Left lung (tissue), 10 donors: ENCODE measurements around the gene OR14A2. TPM values are rescaled to one million over a fixed set of nuclear protein-coding genes. Genes with fewer than 3 reads are reported as not detected.
"Not testable (repeated sequence)": the region's sequence is repeated elsewhere in the genome, so short reads cannot be mapped to it uniquely, and the experiment has no call there.

Source experiments
- ATAC-seq: fragments of 200-7000 bp; cut with Tn5 transposase; one replicate; pipeline ENCODE4 v1.9.1; 2020; ENCODE audit warnings: moderate library complexity
- DNase-seq, 4 donors: peaks; one replicate each; pipeline ENCODE4 v3.0.0-alpha.2; 2013 to 2020
- H3K27ac ChIP-seq, 2 donors: fragments of 200-600 bp; sonication (generic) in 1 of 2; one replicate each; pipeline versions ENCODE4 v1.5.0 to v1.8.0; 2020 to 2021
- H3K27me3 ChIP-seq, 2 donors: fragments of 200-600 bp; sonication (generic) in 1 of 2; one replicate each; pipeline versions ENCODE4 v1.5.0 to v1.8.0; 2020 to 2021
- H3K36me3 ChIP-seq, 2 donors: fragments of 200-600 bp; sonication (generic) in 1 of 2; one replicate each; pipeline versions ENCODE4 v1.5.0 to v1.8.0; 2020 to 2021
- H3K4me1 ChIP-seq, 2 donors: fragments of 200-600 bp; one replicate each; pipeline ENCODE4 v1.8.0; 2021
- H3K4me3 ChIP-seq, 2 donors: fragments of 200-600 bp; sonication (generic) in 1 of 2; one replicate each; pipeline versions ENCODE4 v1.5.0 to v1.8.0; 2020 to 2021; ENCODE audit warnings: mild to moderate bottlenecking in 1 of 2
- H3K9me3 ChIP-seq, 2 donors: fragments of 200-600 bp; sonication (generic) in 1 of 2; one replicate each; pipeline versions ENCODE4 v1.5.0 to v1.8.0; 2020 to 2021
- intact Hi-C, 2 donors: fragments of 100-400 bp; cut with DNase I; formaldehyde crosslinking; loops; one replicate each; pipeline versions ENCODE4 v1.11.2 to v1.14.2; 2022
- polyA plus RNA-seq, 6 donors: library from polyadenylated mRNA; unstranded; fragments of 120-200 nt; gene quantifications; one replicate each; pipeline ENCODE4 v1.2.1, GENCODE V29; 2013; ENCODE audit not compliant: insufficient read length in 6 of 6
- total RNA-seq, 2 donors: library from RNA; stranded (reverse); fragmentation: NEBNext Ultra II Directional; extraction: Animal tissue kit (Norgen Biotek cat#: 25700); gene quantifications; one replicate each; pipeline ENCODE4 v1.2.1, GENCODE V29; 2021
- TF ChIP-seq, protein P1 (sequence below), 2 donors: fragments of 200-600 bp; sonication (generic) in 1 of 2; IDR thresholded peaks; one replicate each; pipeline versions ENCODE4 v1.5.0 to v1.8.0; 2021; ENCODE audit warnings: antibody characterized with exemption in 2 of 2
- donor health status: DM: no; HTN: yes; CAD: no.
- donor health status: DM: no; HTN: no; CAD: no.

The OR14A2 gene
- total and polyA plus RNA-seq, 8 donors, result not detected

DNA sequence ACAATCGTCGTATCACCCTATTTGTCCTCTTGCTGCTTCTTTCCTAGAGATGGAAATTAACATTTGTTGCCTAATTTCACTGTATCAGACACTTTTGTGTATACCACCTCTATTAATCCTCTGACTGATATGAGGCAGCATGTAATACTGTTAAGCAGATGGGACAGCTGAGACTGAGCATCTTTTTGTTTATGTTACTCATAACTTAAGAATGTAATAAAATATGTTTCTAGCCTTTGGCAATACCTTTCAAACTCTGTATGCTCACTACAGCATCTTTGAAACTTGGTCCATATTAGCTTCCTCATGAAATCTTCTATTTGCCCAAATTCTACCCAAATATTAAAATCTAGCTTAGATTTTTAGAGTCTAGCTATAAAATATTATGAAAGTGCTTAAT, 7.2 kb downstream of the OR14A2 start:
- Histone ChIP-seq H3K9me3 (no peaks in the 10 kb centered on the region), H3K27ac (no peak overlapping the region), H3K4me3 (no peak overlapping the region), H3K4me1 (no peaks in the 10 kb centered on the region), H3K36me3 (no peaks in the 10 kb centered on the region), H3K27me3 (no peaks in the 10 kb centered on the region)
- ATAC-seq (no peak), DNase-seq (no peak)
- TF ChIP-seq, protein P1, sequence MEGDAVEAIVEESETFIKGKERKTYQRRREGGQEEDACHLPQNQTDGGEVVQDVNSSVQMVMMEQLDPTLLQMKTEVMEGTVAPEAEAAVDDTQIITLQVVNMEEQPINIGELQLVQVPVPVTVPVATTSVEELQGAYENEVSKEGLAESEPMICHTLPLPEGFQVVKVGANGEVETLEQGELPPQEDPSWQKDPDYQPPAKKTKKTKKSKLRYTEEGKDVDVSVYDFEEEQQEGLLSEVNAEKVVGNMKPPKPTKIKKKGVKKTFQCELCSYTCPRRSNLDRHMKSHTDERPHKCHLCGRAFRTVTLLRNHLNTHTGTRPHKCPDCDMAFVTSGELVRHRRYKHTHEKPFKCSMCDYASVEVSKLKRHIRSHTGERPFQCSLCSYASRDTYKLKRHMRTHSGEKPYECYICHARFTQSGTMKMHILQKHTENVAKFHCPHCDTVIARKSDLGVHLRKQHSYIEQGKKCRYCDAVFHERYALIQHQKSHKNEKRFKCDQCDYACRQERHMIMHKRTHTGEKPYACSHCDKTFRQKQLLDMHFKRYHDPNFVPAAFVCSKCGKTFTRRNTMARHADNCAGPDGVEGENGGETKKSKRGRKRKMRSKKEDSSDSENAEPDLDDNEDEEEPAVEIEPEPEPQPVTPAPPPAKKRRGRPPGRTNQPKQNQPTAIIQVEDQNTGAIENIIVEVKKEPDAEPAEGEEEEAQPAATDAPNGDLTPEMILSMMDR (IDR thresholded peaks at IDR 0.05), result no peak
- intact Hi-C loops, result no loop called here

- intact Hi-C loops, result no loop called here
- DNase-seq (no peak), ATAC-seq (no peak)
- TF ChIP-seq, protein P1 (IDR thresholded peaks at IDR 0.05), result no peak
- no peaks in the 10 kb centered on the region for H3K9me3 ChIP-seq
- H3K36me3 ChIP-seq, result no peaks in the 10 kb centered on the region
- no peak within 1 kb of the TSS for H3K4me3 ChIP-seq
- no peak within 1 kb of the TSS for H3K27ac ChIP-seq
- H3K27me3 ChIP-seq, result no peaks in the 10 kb centered on the region
- H3K4me1 ChIP-seq, result no peaks in the 10 kb centered on the region
Observed at GRCh38 chr1:247738315-247738714, 9.6 kb downstream of the OR14A2 start, which contains the start of gene OR14K1. Gene OR14K1 (plus strand): TSS chr1:247738615. CDS start chr1:247738615, 0 bp downstream.

DNA sequence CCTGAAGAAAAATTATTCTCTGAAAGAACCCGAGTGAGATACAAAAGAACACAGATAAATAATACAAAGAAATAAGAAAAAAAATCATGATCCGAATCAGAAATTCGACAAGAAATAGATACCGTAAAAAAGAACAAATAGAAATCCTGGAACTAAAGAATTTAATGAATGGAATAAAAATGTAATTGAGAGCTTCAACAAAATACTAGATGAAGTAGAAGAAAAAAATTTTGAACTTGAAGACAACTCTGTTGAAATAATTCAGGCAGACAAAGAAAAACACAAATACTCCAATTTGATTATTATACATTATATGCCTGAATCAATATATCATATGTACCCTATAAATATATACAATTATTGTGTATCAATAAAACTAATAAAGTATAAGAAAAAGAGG, 26.7 kb downstream of the OR14A2 start:
- H3K27me3 ChIP-seq, result no peaks in the 10 kb centered on the region

DNA sequence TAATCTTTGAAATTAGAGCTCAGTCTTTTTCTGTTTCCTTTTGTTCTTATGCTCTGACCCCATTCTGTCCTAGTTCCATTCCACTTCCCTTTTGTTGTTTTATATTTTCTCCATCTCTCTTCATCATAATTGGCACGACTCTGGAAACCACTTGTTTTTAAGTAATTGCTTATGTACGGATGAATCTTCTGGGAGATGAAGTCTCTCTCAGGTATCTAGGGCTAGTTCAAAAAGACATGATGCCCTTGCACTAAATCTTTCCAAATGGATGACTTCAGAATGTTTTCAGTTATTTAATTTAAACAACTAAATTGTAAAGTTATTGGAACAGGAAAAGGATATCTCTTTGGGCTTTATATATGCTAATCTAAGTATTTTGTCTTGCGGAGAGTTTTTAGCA, 31.4 kb downstream of the OR14A2 start, which contains the start of gene OR6F1:
TSS of gene OR6F1 (minus strand) at position 101 of the 400 bp plus-strand sequence. CDS start 3,891 bp downstream, outside the sequence.
- ATAC-seq, result no peak
- intact Hi-C loops, result no loop called here
- Histone ChIP-seq H3K4me3 (no peak within 1 kb of the TSS), H3K36me3 (no peaks in the 10 kb centered on the region), H3K9me3 (peaks cover 0 to 10% of the 10 kb centered on the region in 2 donors), H3K4me1 (no peaks in the 10 kb centered on the region), H3K27ac (no peak within 1 kb of the TSS), H3K27me3 (no peaks in the 10 kb centered on the region)
- TF ChIP-seq, protein P1 (IDR thresholded peaks at IDR 0.05), result no peak
- DNase-seq, result no peak

More for the DNA sequence above, 26.7 kb downstream of the OR14A2 start:
- no peak for DNase-seq
- TF ChIP-seq, protein P1 (IDR thresholded peaks at IDR 0.05), result no peak
- Histone ChIP-seq H3K36me3 (no peaks in the 10 kb centered on the region), H3K4me3 (no peak overlapping the region), H3K9me3 (peaks cover 0 to 13% of the 10 kb centered on the region in 2 donors), H3K27ac (no peak overlapping the region), H3K4me1 (no peaks in the 10 kb centered on the region)
- intact Hi-C loops, result no loop called here
- ATAC-seq, result no peak

- no peak overlapping the region for H3K4me3 ChIP-seq
- TF ChIP-seq, protein P1 (IDR thresholded peaks at IDR 0.05), result no peak
- H3K27me3 ChIP-seq, result no peaks in the 10 kb centered on the region
- no peak for ATAC-seq
- no peaks in the 10 kb centered on the region for H3K4me1 ChIP-seq
- H3K36me3 ChIP-seq, result no peaks in the 10 kb centered on the region
- intact Hi-C loops, result no loop called here
- no peak for DNase-seq
- no peaks in the 10 kb centered on the region for H3K9me3 ChIP-seq
- H3K27ac ChIP-seq, result no peak overlapping the region
Observed at GRCh38 chr1:247713753-247714152, 34.2 kb downstream of the OR14A2 start.

- H3K27me3 ChIP-seq, H3K9me3 ChIP-seq, intact Hi-C loops, H3K27ac ChIP-seq, DNase-seq, ATAC-seq, H3K4me3 ChIP-seq, H3K4me1 ChIP-seq, H3K36me3 ChIP-seq: not testable (repeated sequence)
Observed at GRCh38 chr1:247710681-247711080, 37.3 kb downstream of the OR14A2 start.
